Ishikawa (cell line): ENCODE results near the gene FAM199X.

Experiments used
- CEBPB ChIP-seq: IDR thresholded peaks from 2 replicates; pipeline ENCODE4 v1.6.1; 2012
- CREB1 ChIP-seq: IDR thresholded peaks from 2 replicates; pipeline ENCODE4 v1.6.1; 2012; ENCODE audit warnings: low read depth
- EGR1 ChIP-seq: IDR thresholded peaks from 2 replicates; pipeline ENCODE4 v1.6.1; 2012
- EP300 ChIP-seq: IDR thresholded peaks from 2 replicates; pipeline ENCODE4 v1.6.1; 2012; ENCODE audit warnings: borderline replicate concordance
- FOXM1 ChIP-seq: IDR thresholded peaks from 2 replicates; pipeline ENCODE4 v1.6.1; 2012; ENCODE audit warnings: low read depth, borderline replicate concordance
- MAX ChIP-seq: IDR thresholded peaks from 2 replicates; pipeline ENCODE4 v1.6.1; 2012
- NFIC ChIP-seq: IDR thresholded peaks from 2 replicates; pipeline ENCODE4 v1.6.1; 2012
- RAD21 ChIP-seq: IDR thresholded peaks from 2 replicates; pipeline ENCODE4 v1.6.1; 2012; ENCODE audit warnings: low read depth
- REST ChIP-seq: IDR thresholded peaks from 2 replicates; pipeline ENCODE4 v1.6.1; 2012; ENCODE audit warnings: low read depth, mild to moderate bottlenecking
- TAF1 ChIP-seq: IDR thresholded peaks from 2 replicates; pipeline ENCODE4 v1.6.1; 2012; ENCODE audit warnings: low read depth, mild to moderate bottlenecking
- TCF12 ChIP-seq: IDR thresholded peaks from 2 replicates; pipeline ENCODE4 v1.6.1; 2012; ENCODE audit warnings: low read depth
- TEAD4 ChIP-seq: IDR thresholded peaks from 2 replicates; pipeline ENCODE4 v1.6.1; 2012
- USF1 ChIP-seq: IDR thresholded peaks from 2 replicates; pipeline ENCODE4 v1.6.1; 2012
- YY1 ChIP-seq: IDR thresholded peaks from 2 replicates; pipeline ENCODE4 v1.6.1; 2012; ENCODE audit warnings: low read depth
- ZBTB7A ChIP-seq: IDR thresholded peaks from 2 replicates; pipeline ENCODE4 v1.6.1; 2012; ENCODE audit warnings: low read depth

Gene FAM199X

GRCh38 chrX:104130808-104131207 lies 35.4 kb upstream of the FAM199X start:
- no peak for TF ChIP-seq FOXM1

DNA sequence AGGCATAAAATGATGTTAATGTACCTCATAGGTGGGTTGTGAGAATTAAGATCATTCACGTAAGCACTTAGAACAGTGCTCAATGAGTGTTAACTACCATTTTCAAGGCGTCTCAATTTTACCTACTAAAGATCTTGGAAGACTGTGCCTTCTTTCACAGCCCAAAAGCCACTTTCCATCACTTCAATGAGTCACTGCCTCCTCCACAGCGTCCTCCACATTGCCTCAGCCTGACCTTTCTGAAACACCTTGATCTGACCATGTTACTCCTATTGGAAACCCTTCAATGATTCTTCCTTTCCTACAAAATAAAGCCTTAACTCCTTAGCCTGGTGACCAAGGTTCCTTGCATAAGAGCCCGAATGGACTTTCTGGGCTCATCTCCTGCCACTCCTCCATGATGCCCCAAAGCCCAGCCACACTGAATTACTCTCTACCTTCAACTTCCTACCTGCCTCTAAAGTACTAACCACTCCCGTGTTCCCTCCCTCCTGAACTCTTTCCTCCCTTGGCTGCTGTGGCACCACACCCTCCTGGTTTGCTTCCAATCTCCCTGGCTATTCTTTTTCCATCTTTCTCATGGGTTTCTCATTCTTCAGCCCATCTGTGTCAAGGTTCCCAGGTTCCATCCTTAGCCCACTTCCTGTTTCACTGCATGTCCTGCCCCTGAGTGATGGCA lies 31.5 kb upstream of the FAM199X start:
- no peak for TF ChIP-seq EGR1
- no peak for TF ChIP-seq ZBTB7A
- TF ChIP-seq TCF12, result no peak
- TF ChIP-seq USF1, result no peak
- TF ChIP-seq TEAD4, result no peak
- no peak for TF ChIP-seq TAF1
- TF ChIP-seq YY1, result no peak
- no peak for TF ChIP-seq MAX
- no peak for TF ChIP-seq REST
- no peak for TF ChIP-seq EP300
- TF ChIP-seq FOXM1, result no peak
- TF ChIP-seq NFIC, result no peak
- no peak for TF ChIP-seq CREB1
- no peak for TF ChIP-seq CEBPB
- no peak for TF ChIP-seq RAD21

GRCh38 chrX:104135677-104136076 lies 30.6 kb upstream of the FAM199X start:
- no peak for TF ChIP-seq EGR1
- no peak for TF ChIP-seq ZBTB7A
- no peak for TF ChIP-seq EP300
- TF ChIP-seq TEAD4, result no peak
- no peak for TF ChIP-seq FOXM1
- no peak for TF ChIP-seq CEBPB
- no peak for TF ChIP-seq YY1
- TF ChIP-seq NFIC, result no peak
- TF ChIP-seq RAD21, result no peak
- TF ChIP-seq USF1, result no peak
- no peak for TF ChIP-seq TAF1
- TF ChIP-seq CREB1, result no peak
- TF ChIP-seq TCF12, result no peak
- TF ChIP-seq MAX, result no peak
- TF ChIP-seq REST, result no peak

DNA sequence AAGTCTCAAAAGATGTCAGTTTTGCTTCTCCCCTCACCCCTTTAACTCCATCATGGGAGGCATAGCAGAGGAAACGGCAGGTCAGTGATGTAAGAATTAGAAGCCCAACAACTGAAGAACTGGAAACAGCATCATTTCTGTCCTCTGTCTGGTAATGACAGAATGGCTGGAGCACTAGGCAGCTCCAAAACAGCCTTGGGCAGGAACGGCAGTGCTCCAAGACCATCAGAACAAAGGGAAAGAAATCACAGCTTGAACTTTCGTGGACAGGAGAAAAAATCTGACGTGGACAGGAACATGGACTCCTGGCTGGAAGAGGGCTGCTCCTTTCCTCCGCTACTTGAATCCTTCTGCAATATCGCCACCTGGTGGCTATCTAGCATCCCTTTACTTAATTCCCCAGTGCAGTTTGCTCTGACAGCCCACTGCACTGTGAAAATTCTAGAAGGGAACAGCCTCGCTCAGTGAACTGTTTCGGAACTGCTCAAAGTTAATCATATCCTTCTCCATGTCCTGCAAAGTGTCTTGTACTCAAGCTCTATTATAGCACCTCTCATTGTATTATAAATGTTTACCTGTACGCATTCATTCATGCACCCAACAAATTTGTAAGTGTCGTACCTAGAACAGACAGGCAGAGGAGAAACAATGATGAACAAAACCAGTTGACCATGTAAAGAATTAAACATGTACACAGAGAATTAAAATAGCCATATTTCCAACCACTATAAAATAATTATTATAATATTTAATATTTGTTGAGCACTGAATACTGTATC lies 29.8 kb upstream of the FAM199X start:
- TF ChIP-seq RAD21 (peak; percentile 58), EGR1 (no peak), USF1 (no peak)

GRCh38 chrX:104137496-104137895 lies 28.8 kb upstream of the FAM199X start:
- TF ChIP-seq REST (no peak), TAF1 (no peak), EP300 (no peak), CEBPB (no peak)
